ENCODE data around the gene TEX11. TPM values are rescaled to one million over a fixed set of nuclear protein-coding genes. Genes with fewer than 3 reads are reported as not detected.

TEX11 gene
- polyA plus RNA-seq, 1 donor (not counting 4 experiments of a cell fraction or from before 2014, with no cell fraction given) = not detected

GRCh38 chrX:70769659-70770227 lies 138.8 kb downstream of the TEX11 start:
- no peaks in the 10 kb centered on the region for H3K4me1 ChIP-seq (ENCODE audit: control insufficient read depth, extremely low read depth, insufficient read depth, low read length)
- H3K27ac ChIP-seq (ENCODE audit: control insufficient read depth, insufficient read depth, low read length) = no peak overlapping the region
- no peaks in the 10 kb centered on the region for H3K79me2 ChIP-seq (ENCODE audit: control insufficient read depth, insufficient read depth, low read length)
- no peak overlapping the region for H3K9ac ChIP-seq (ENCODE audit: control insufficient read depth, extremely low read depth, insufficient read depth, low read length)
- no peaks in the 10 kb centered on the region for H3K36me3 ChIP-seq (ENCODE audit: control insufficient read depth in 2 of 2, extremely low read depth in 1 of 2, insufficient read depth in 2 of 2, low read length in 2 of 2)
- H3K27me3 ChIP-seq (ENCODE audit: control insufficient read depth, extremely low read depth, insufficient read depth, low read length) = no peaks in the 10 kb centered on the region
- dilution Hi-C loops (cut with MboI; ENCODE audit: extremely low pct_ligation_motif_present, low sequenced_read_pairs) = no loop called here
- H3K9me1 ChIP-seq (ENCODE audit: control insufficient read depth, extremely low read depth, insufficient read depth, low read length) = no peaks in the 10 kb centered on the region
- no peak for FAIRE-seq
- H3K4me3 ChIP-seq (ENCODE audit: control insufficient read depth in 2 of 3, extremely low read depth in 1 of 3, insufficient read depth in 2 of 3, low read depth in 1 of 3, low read length in 3 of 3) = no peak overlapping the region
- H3K4me2 ChIP-seq (ENCODE audit: control insufficient read depth, extremely low read depth, insufficient read depth, low read depth, low read length) = no peak overlapping the region
- H2AFZ ChIP-seq (ENCODE audit: control insufficient read depth, low read length) = no peak overlapping the region
- no peaks in the 10 kb centered on the region for H4K20me1 ChIP-seq (ENCODE audit: control insufficient read depth, extremely low read depth, insufficient read depth, low read length)
- H3K9me3 ChIP-seq (ENCODE audit: control insufficient read depth, low read depth, low read length) = no peaks in the 10 kb centered on the region
- no peak for DNase-seq (ENCODE audit: low read depth, low spot score)
- TF ChIP-seq CTCF (optimal IDR thresholded peaks at IDR 0.05 in 1 of 3, IDR thresholded peaks at IDR 0.05 in 1 of 3, conservative IDR thresholded peaks at IDR 0.05 in 1 of 3; ENCODE audit: extremely low read depth in 1 of 3, insufficient read depth in 2 of 3, low read length in 3 of 3) (peak in 2 of 3 experiments; percentile 19 to 28), EZH2 (IDR thresholded peaks at IDR 0.05; ENCODE audit: low read length) (no peak)

GRCh38 chrX:70762285-70762684 lies 146.2 kb downstream of the TEX11 start:
- Histone ChIP-seq H3K9ac (ENCODE audit: control insufficient read depth, extremely low read depth, insufficient read depth, low read length) (no peak overlapping the region), H4K20me1 (ENCODE audit: control insufficient read depth, extremely low read depth, insufficient read depth, low read length) (no peaks in the 10 kb centered on the region), H3K9me3 (ENCODE audit: control insufficient read depth, low read depth, low read length) (no peaks in the 10 kb centered on the region), H3K27ac (ENCODE audit: control insufficient read depth, insufficient read depth, low read length) (no peak overlapping the region), H3K4me3 (ENCODE audit: control insufficient read depth in 2 of 3, extremely low read depth in 1 of 3, insufficient read depth in 2 of 3, low read depth in 1 of 3, low read length in 3 of 3) (no peak overlapping the region), H3K4me1 (ENCODE audit: control insufficient read depth, extremely low read depth, insufficient read depth, low read length) (no peaks in the 10 kb centered on the region), H3K27me3 (ENCODE audit: control insufficient read depth, extremely low read depth, insufficient read depth, low read length) (no peaks in the 10 kb centered on the region), H2AFZ (ENCODE audit: control insufficient read depth, low read length) (no peak overlapping the region), H3K4me2 (ENCODE audit: control insufficient read depth, extremely low read depth, insufficient read depth, low read depth, low read length) (no peak overlapping the region), H3K79me2 (ENCODE audit: control insufficient read depth, insufficient read depth, low read length) (no peaks in the 10 kb centered on the region), H3K36me3 (ENCODE audit: control insufficient read depth in 2 of 2, extremely low read depth in 1 of 2, insufficient read depth in 2 of 2, low read length in 2 of 2) (no peaks in the 10 kb centered on the region), H3K9me1 (ENCODE audit: control insufficient read depth, extremely low read depth, insufficient read depth, low read length) (no peaks in the 10 kb centered on the region)
- no peak for FAIRE-seq
- DNase-seq (ENCODE audit: low read depth, low spot score) = no peak
- peak in 2 of 3 experiments; percentile 3 to 14 for TF ChIP-seq CTCF (optimal IDR thresholded peaks at IDR 0.05 in 1 of 3, IDR thresholded peaks at IDR 0.05 in 1 of 3, conservative IDR thresholded peaks at IDR 0.05 in 1 of 3; ENCODE audit: extremely low read depth in 1 of 3, insufficient read depth in 2 of 3, low read length in 3 of 3)
- no peak for TF ChIP-seq EZH2 (IDR thresholded peaks at IDR 0.05; ENCODE audit: low read length)
- dilution Hi-C loops (cut with MboI; ENCODE audit: extremely low pct_ligation_motif_present, low sequenced_read_pairs) = no loop called here
